H9 (cell line): Measurements from ENCODE around the gene NECAB3. TPM values are rescaled to one million over a fixed set of nuclear protein-coding genes. Genes with fewer than 3 reads are reported as not detected.
A peak's percentile ranks its signal among the peaks of the same experiment; 100 is the strongest.

Experiments used
- DNase-seq: peaks from one replicate; pipeline ENCODE4 v3.0.0-alpha.2; 2017
- H2AFZ ChIP-seq: one replicate; pipeline ENCODE4 v1.6.1; 2013; ENCODE audit warnings: mild to moderate bottlenecking, low read length, control low read depth, moderate library complexity
- H2AK5ac ChIP-seq: 2 replicates; pipeline ENCODE4 v1.6.1; 2013; ENCODE audit warnings: low read length, control low read depth, mixed read lengths; ENCODE audit not compliant: insufficient read length
- H2BK120ac ChIP-seq: one replicate; pipeline ENCODE4 v1.6.1; 2013; ENCODE audit warnings: low read depth, mild to moderate bottlenecking, low read length, control low read depth, inconsistent platforms; ENCODE audit not compliant: poor library complexity, severe bottlenecking
- H2BK12ac ChIP-seq: 2 replicates; pipeline ENCODE4 v1.6.1; 2013; ENCODE audit warnings: low read length, control low read depth, mixed read lengths, low read depth; ENCODE audit not compliant: insufficient read length
- H2BK15ac ChIP-seq: 2 replicates; pipeline ENCODE4 v1.6.1; 2013; ENCODE audit warnings: low read depth, low read length, control low read depth
- H2BK20ac ChIP-seq: one replicate; pipeline ENCODE4 v1.6.1; 2013; ENCODE audit warnings: low read depth, mild to moderate bottlenecking, low read length, control low read depth, inconsistent platforms; ENCODE audit not compliant: poor library complexity, severe bottlenecking
- H2BK5ac ChIP-seq: 2 replicates; pipeline ENCODE4 v1.6.1; 2013; ENCODE audit warnings: low read length, control low read depth, mixed read lengths; ENCODE audit not compliant: insufficient read length
- H3K14ac ChIP-seq: 2 replicates; pipeline ENCODE4 v1.6.1; 2013; ENCODE audit warnings: low read length, control low read depth; ENCODE audit not compliant: insufficient read depth
- H3K18ac ChIP-seq: 2 replicates; pipeline ENCODE4 v1.6.1; 2013; ENCODE audit warnings: low read depth, mild to moderate bottlenecking, mixed read lengths, low read length, control low read depth; ENCODE audit not compliant: insufficient read length
- H3K23ac ChIP-seq: 2 replicates; pipeline ENCODE4 v1.6.1; 2013; ENCODE audit warnings: low read length, control low read depth, mixed read lengths, low read depth; ENCODE audit not compliant: insufficient read length
- H3K23me2 ChIP-seq: 2 replicates; pipeline ENCODE4 v1.6.1; 2013; ENCODE audit warnings: low read depth, mild to moderate bottlenecking, mixed read lengths, low read length, control low read depth; ENCODE audit not compliant: insufficient read length, poor library complexity, severe bottlenecking
- H3K27ac ChIP-seq: 2 replicates; pipeline ENCODE4 v1.5.1; 2013; ENCODE audit warnings: low read length, control low read depth, mixed read lengths, low read depth; ENCODE audit not compliant: insufficient read length
- H3K27me3 ChIP-seq: 2 replicates; pipeline ENCODE4 v1.6.1; 2013; ENCODE audit warnings: low read length, control low read depth, inconsistent platforms; ENCODE audit not compliant: insufficient read depth
- H3K4ac ChIP-seq: 2 replicates; pipeline ENCODE4 v1.6.1; 2013; ENCODE audit warnings: low read depth, mild to moderate bottlenecking, control low read depth, inconsistent platforms, low read length, moderate library complexity
- H3K4me1 ChIP-seq: 2 replicates; pipeline ENCODE4 v1.6.1; 2013; ENCODE audit warnings: low read length, control low read depth, inconsistent platforms; ENCODE audit not compliant: insufficient read depth
- H3K4me2 ChIP-seq: 2 replicates; pipeline ENCODE4 v1.6.1; 2013; ENCODE audit warnings: low read length, control low read depth, mixed read lengths; ENCODE audit not compliant: insufficient read length, insufficient read depth
- H3K56ac ChIP-seq: 2 replicates; pipeline ENCODE4 v1.6.1; 2013; ENCODE audit warnings: low read depth, mild to moderate bottlenecking, mixed read lengths, low read length, control low read depth; ENCODE audit not compliant: insufficient read length
- H3K79me1 ChIP-seq: 2 replicates; pipeline ENCODE4 v1.6.1; 2013; ENCODE audit warnings: low read depth, mild to moderate bottlenecking, moderate library complexity, low read length, control low read depth, inconsistent platforms; ENCODE audit not compliant: insufficient read depth, poor library complexity, severe bottlenecking
- H3K79me2 ChIP-seq: 2 replicates; pipeline ENCODE4 v1.6.1; 2013; ENCODE audit warnings: low read length, control low read depth, inconsistent platforms; ENCODE audit not compliant: insufficient read depth
- H3K9ac ChIP-seq: 2 replicates; pipeline ENCODE4 v1.6.1; 2013; ENCODE audit warnings: low read length, control low read depth, mixed read lengths; ENCODE audit not compliant: insufficient read length; ENCODE audit errors: extremely low read depth
- H3K9me3 ChIP-seq: one replicate; pipeline ENCODE4 v1.6.1; 2013; ENCODE audit warnings: low read depth, low read length, inconsistent platforms; ENCODE audit not compliant: control insufficient read depth
- H3T11ph ChIP-seq: one replicate; pipeline ENCODE4 v1.6.1; 2013; ENCODE audit warnings: mild to moderate bottlenecking, low read length, control low read depth, inconsistent platforms
- H4K20me1 ChIP-seq: one replicate; pipeline ENCODE4 v1.6.1; 2013; ENCODE audit not compliant: control insufficient read depth, insufficient read length, insufficient read depth
- H4K5ac ChIP-seq: 2 replicates; pipeline ENCODE4 v1.6.1; 2013; ENCODE audit warnings: low read depth, mild to moderate bottlenecking, mixed read lengths, low read length, control low read depth; ENCODE audit not compliant: insufficient read length
- H4K8ac ChIP-seq: replicated peaks from 2 replicates; pipeline ENCODE4 v1.6.1; 2013; ENCODE audit warnings: low read length, control low read depth, mixed read lengths, low read depth; ENCODE audit not compliant: insufficient read length
- H4K91ac ChIP-seq: 2 replicates; pipeline ENCODE4 v1.6.1; 2013; ENCODE audit warnings: low read depth, mild to moderate bottlenecking, moderate library complexity, mixed read lengths, low read length, control low read depth; ENCODE audit not compliant: insufficient read length
- H3K27ac Mint-ChIP-seq, 3 experiments: 2 replicates in 2 of 3; 3 replicates in 1 of 3; pipeline ENCODE4 v1.8.0; 2020 to 2021; ENCODE audit warnings: mixed read lengths in 3 of 3, mild to moderate bottlenecking in 1 of 3, moderate library complexity in 1 of 3
- H3K27me3 Mint-ChIP-seq: 2 replicates; pipeline ENCODE4 v1.8.0; 2021; ENCODE audit warnings: low read depth, mild to moderate bottlenecking, moderate library complexity, mixed read lengths
- H3K36me3 Mint-ChIP-seq, 3 experiments: 2 replicates in 2 of 3; 3 replicates in 1 of 3; pipeline ENCODE4 v1.8.0; 2020 to 2021; ENCODE audit warnings: low read depth in 3 of 3, mixed read lengths in 3 of 3; ENCODE audit not compliant: insufficient read depth in 1 of 3
- H3K4me1 Mint-ChIP-seq, 2 experiments: 2 replicates each; pipeline ENCODE4 v1.8.0; 2020; ENCODE audit warnings: mixed read lengths in 2 of 2
- H3K4me3 Mint-ChIP-seq, 2 experiments: 2 replicates in 1 of 2; 3 replicates in 1 of 2; pipeline ENCODE4 v1.8.0; 2020 to 2021; ENCODE audit warnings: mild to moderate bottlenecking in 2 of 2, mixed read lengths in 2 of 2, moderate library complexity in 1 of 2
- H3K9me3 Mint-ChIP-seq, 2 experiments: 2 replicates in 1 of 2; 3 replicates in 1 of 2; pipeline ENCODE4 v1.8.0; 2020; ENCODE audit warnings: mild to moderate bottlenecking in 2 of 2, mixed read lengths in 2 of 2, moderate library complexity in 1 of 2
- CTCF ChIP-seq: fragments of 200-600 bp; sonication (generic); conservative IDR thresholded peaks from 3 replicates; pipeline ENCODE4 v1.8.0; 2021; ENCODE audit warnings: antibody characterized with exemption, mild to moderate bottlenecking
- WGBS: extraction: QIAGEN DNeasy Blood & Tissue Kit; methylation state at CpG from one replicate; pipeline ENCODE4 v1.1.7; 2013; ENCODE audit warnings: missing lambda C conversion rate, low lambda C conversion rate, mixed read lengths; ENCODE audit not compliant: insufficient read length; ENCODE audit errors: extremely low coverage; 5-methylcytosine and 5-hydroxymethylcytosine counted together
- total RNA-seq: library from RNA; stranded (reverse); gene quantifications from 2 replicates; pipeline ENCODE4 v1.2.1, GENCODE V29; 2021

The NECAB3 gene
- total RNA-seq, 1 experiment from 2014 or later, result 57.7 TPM

- Histone ChIP-seq H3K9ac (no peak overlapping the region), H3K4me2 (no peak overlapping the region), H3K4ac (no peak overlapping the region), H3K18ac (peak overlapping the region; percentile 62), H4K5ac (no peak overlapping the region), H3K14ac (no peak overlapping the region), H3K23me2 (no peaks in the 10 kb centered on the region), H3K9me3 (no peaks in the 10 kb centered on the region), H3K79me2 (no peaks in the 10 kb centered on the region), H3K23ac (no peak overlapping the region), H2BK5ac (no peak overlapping the region), H3K27me3 (no peaks in the 10 kb centered on the region), H2BK20ac (no peak overlapping the region), H3K79me1 (no peaks in the 10 kb centered on the region), H3T11ph (no peak overlapping the region), H2AK5ac (no peak overlapping the region), H3K56ac (no peak overlapping the region), H4K20me1 (no peaks in the 10 kb centered on the region), H2AFZ (no peak overlapping the region), H2BK120ac (no peak overlapping the region), H2BK12ac (no peak overlapping the region), H3K4me1 (no peaks in the 10 kb centered on the region), H4K8ac (no peak overlapping the region), H2BK15ac (no peak overlapping the region), H3K27ac (no peak overlapping the region), H4K91ac (no peak overlapping the region)
- H3K4me1 Mint-ChIP-seq, result peaks cover 24 to 25% of the 10 kb centered on the region in 2 experiments
- DNase-seq, result no peak
- peak overlapping the region in 2 of 3 experiments; percentile 53 to 84; a peak in 4 of 7 replicates for H3K27ac Mint-ChIP-seq
- H3K4me3 Mint-ChIP-seq, result no peak overlapping the region; a peak in 1 of 5 replicates
- H3K36me3 Mint-ChIP-seq, result peaks cover 5 to 9% (median 6%) of the 10 kb centered on the region in 3 experiments; a peak in 5 of 7 replicates
- WGBS, result no CpG with 5 or more reads among the region's 6 CpGs
- H3K27me3 Mint-ChIP-seq, result peaks cover 41% of the 10 kb centered on the region
- peaks cover 9 to 12% of the 10 kb centered on the region in 2 experiments for H3K9me3 Mint-ChIP-seq
- no peak for TF ChIP-seq CTCF
Measured at GRCh38 chr20:33694639-33695012, 20.4 kb upstream of the NECAB3 start.
